Myocyte (in vitro differentiated cells): ENCODE data around the gene TRAPPC3L. TPM values are rescaled to one million over a fixed set of nuclear protein-coding genes. Genes with fewer than 3 reads are reported as not detected.

Experiments
- DNase-seq: peaks from one replicate; pipeline ENCODE4 v3.0.0-alpha.2; 2012; ENCODE audit warnings: low read depth
- total RNA-seq: library from RNA; depleted of rRNA; stranded (reverse); fragments of >200 nt; gene quantifications from 2 replicates; pipeline ENCODE4 v1.2.3, GENCODE V29; 2014

The TRAPPC3L gene
- total RNA-seq, 1 donor from 2014 or later = 0.35 TPM

GRCh38 chr6:116468293-116468692 lies 77.2 kb downstream of the TRAPPC3L start:
- no peak for DNase-seq

DNA sequence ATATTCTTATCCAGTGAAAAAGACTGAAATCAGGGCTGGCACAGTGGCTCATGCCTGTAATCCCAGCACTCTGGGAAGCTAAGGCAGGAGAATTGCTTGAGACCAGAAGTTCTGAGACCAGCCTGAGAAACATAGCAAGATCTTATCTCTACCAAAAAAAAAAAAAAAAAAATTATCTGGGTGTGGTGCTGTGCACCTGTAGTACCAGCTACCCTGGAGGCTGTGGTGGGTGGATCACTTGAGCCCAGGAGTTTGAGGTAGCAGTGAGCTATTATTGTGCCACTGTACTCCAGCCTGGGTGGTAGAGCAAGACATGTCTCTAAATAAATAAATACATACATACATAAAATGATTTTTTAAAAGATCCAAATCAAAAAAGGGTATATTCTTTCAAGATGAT lies 78.0 kb downstream of the TRAPPC3L start:
- DNase-seq = no peak

- no peak for DNase-seq
Measured at GRCh38 chr6:116467096-116467495, 78.4 kb downstream of the TRAPPC3L start.

- no peak for DNase-seq
Measured at GRCh38 chr6:116465246-116465645, 80.2 kb downstream of the TRAPPC3L start.

- no peak for DNase-seq
Measured at GRCh38 chr6:116463301-116463700, 82.2 kb downstream of the TRAPPC3L start.

DNA sequence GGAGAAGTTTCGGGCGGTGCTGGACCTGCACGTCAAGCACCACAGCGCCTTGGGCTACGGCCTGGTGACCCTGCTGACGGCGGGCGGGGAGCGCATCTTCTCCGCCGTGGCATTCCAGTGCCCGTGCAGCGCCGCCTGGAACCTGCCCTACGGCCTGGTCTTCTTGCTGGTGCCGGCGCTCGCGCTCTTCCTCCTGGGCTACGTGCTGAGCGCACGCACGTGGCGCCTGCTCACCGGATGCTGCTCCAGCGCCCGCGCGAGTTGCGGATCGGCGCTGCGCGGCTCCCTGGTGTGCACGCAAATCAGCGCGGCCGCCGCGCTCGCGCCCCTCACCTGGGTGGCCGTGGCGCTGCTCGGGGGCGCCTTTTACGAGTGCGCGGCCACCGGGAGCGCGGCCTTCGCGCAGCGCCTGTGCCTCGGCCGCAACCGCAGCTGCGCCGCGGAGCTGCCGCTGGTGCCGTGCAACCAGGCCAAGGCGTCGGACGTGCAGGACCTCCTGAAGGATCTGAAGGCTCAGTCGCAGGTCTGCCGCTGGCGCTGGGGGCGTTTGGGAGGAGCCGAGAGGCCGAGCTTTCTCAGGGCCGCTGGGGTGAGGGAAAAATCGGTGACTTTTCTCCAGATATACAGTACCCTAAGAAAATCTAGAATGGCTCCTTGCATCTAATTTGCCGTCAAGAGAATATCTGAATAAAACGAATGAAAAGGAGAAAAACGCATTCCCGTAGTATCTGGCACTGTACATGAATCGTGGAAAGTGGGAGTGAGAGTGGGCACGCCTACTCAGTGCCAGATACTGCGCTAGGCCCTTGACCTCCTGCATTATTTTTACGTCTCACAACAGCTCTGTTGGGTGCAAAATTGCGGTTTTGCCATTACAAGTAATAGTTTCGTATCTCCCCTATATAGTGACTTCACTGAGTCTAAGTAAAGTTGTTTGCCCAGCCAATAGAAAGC lies 83.3 kb downstream of the TRAPPC3L start:
- peak; percentile 39 for DNase-seq

DNA sequence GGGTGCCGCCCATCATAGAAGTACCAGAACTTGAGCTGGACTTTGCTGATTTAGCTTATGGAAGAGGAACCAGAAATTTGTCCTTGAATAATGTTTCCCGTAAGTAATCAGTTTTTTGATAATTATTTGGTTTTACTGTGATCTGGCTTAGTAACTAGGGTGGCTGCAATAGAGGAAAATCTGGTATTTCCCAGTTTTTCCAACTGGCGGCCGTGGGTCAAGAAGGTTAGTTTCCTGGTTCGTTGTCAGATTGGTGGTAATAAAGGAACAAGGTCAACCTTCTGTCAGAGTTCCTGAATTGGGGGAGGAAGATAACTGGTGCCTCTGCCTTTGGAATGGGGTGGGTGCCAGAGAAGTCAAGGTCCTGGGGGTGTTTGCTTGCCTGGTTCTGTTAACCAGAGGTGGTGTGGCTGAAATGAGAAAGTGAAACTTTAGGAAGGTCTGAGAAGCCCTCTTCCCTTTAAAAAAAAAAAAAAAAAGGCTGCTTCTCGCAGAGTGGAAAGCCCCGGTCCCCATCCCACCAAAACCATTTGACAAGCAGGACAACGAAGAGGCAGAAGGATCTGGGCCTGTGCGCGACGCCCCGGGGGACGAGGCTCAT lies 84.1 kb downstream of the TRAPPC3L start, which contains the start of gene CALHM6:
Gene CALHM6 (plus strand): TSS at position 45 of the 601 bp plus-strand sequence. CDS start 555 bp downstream, at position 600.
- no peak for DNase-seq

DNA sequence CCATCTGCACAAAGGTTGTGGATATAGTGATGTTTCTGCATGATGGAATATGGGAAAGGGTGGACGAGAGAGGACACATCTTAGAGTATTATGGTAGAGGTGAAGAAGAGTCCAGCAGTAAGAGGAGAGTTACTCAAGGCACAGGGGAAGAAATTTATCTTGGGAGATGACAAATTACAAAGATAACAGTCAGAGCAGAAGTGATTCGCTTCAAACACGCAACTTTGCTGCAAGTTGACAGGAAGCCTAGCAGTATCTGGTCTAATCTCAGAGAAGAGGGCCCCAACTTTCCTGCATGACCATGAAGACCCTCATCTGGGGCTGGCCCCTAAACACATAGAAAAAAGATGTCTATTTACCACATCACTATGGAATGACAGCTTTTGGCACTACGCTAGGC lies 85.6 kb downstream of the TRAPPC3L start:
- no peak for DNase-seq

- no peak for DNase-seq
Measured at GRCh38 chr6:116458264-116458663, 87.2 kb downstream of the TRAPPC3L start.

DNA sequence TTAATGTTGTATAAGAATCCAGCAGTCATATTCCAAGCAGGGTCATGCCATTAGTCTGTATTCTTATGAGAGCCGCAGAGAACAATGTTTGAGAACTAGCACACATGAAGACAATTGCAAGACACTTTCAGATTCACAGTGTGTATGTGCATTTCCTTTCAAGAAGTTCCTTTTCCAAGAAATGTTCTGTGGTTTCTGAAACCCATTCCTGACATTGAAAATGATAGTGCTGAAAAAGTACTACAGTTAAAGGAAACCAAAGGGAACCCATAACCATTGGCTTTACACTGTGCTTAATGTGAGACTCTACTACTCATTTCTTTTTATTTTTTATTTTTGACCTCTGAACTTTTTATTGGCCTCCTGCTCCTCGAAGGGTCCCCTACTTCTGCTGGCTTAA lies 88.6 kb downstream of the TRAPPC3L start:
- DNase-seq = no peak

DNA sequence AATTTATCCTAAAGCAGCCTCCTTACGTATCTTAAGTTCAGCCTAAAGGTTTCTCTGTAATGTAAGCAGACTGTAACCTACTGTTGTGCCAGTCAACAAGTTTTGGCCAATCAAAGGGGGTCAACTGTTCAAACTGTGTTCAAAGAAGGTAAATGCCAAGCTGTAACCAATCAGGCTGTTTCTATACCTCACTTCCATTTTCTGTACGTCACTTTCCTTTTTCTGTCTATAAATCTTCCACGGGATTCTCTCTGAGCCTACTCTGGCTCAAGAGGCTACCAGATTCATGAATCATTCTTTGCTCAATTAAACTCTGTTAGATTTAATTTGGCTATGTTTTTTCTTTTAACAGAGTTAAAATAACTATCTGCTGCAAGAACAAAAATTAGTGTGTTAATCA lies 89.4 kb downstream of the TRAPPC3L start:
- no peak for DNase-seq

DNA sequence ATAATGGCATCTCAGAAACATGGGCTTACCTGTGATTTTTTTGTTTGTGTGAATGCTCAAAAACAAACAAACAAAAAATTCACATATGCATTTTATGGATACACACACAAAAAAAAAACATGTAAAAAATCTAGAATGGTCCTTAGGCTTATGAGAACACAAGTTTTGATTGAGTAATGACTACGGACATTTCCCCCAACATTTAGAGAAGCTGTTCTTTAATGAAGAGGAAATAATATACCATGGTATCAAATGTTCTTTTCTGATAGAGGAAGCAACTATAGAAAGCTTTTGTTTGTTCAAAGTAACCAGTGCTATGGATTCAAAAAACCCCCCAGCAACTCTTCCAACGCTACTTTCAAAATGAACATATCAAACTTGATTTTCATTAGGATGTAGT lies 93.0 kb downstream of the TRAPPC3L start:
- no peak for DNase-seq

GRCh38 chr6:116451916-116452315 lies 93.6 kb downstream of the TRAPPC3L start:
- no peak for DNase-seq

- no peak for DNase-seq
Measured at GRCh38 chr6:116450769-116451740, 94.4 kb downstream of the TRAPPC3L start.

DNA sequence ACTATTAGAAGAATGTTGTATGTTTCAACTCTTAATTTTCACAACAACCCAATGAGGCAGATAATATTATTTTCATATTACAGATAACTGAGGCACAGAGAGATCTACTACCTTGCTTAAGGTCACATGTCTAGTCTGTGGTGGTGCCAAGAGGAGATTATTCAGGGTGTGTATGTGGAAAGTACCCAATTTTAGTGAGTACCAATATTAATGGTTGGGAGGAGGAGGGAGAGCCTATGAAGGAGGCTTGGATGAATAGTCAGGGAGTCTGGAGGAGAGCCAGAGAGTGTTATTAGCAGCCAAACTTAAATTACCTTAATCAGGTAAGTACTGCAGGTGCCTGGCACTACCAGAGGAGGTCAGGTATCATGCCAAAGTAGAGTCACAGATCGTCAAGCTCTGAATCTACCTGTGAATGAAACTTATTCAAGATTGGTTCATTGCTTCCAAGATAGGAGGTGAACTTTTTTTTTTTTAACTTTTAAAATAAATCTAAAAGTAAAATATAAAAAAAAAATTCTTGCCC lies 95.2 kb downstream of the TRAPPC3L start:
- DNase-seq = no peak

DNA sequence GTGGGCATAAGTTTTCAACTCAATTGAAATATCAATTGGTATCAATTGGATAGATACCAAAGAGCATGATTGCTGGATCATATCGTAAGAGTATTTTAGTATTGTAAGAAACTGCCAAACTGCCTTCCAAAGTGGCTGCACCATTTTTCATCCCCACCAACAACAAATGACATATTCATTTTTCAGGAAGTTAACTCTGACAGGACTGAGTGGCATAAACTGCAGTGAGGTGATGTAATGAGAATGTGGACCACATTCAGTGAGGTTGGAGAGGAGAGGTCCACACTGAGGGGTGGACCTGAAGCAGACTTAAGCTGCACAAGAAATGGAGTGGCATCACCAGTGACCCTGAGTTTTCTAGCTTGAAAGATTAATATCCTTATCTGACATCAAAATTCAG lies 95.9 kb downstream of the TRAPPC3L start:
- DNase-seq = no peak

- peak; percentile 77 for DNase-seq
Measured at GRCh38 chr6:116447496-116448011, 97.9 kb downstream of the TRAPPC3L start.

- no peak for DNase-seq
Measured at GRCh38 chr6:116447052-116447451, 98.4 kb downstream of the TRAPPC3L start.

GRCh38 chr6:116446399-116446798 lies 99.1 kb downstream of the TRAPPC3L start:
- no peak for DNase-seq

DNA sequence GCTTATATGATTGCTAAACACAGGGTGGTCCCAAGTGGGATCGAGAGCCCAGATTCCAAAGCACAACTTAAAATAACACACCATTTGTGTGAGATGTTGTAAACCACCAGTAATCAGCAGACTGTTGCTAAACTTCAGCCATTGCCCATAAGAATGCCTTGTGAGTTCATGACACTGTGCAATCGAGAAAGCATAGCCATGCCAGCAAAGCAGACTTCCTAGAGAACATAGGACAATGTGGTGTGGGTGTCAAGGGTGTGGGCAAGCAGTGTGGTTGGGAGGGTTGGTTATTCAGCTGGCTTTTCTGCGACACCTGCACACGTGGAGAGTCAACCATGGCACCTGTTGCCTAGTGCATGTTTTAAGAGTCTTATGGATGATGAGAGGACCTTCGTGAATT lies 100.4 kb downstream of the TRAPPC3L start:
- peak; percentile 94 for DNase-seq
